Adrenal gland (tissue), 5 donors: ENCODE results near the gene SNAPC3.
"Not testable (repeated sequence)": the region's sequence is repeated elsewhere in the genome, so short reads cannot be mapped to it uniquely, and the experiment has no call there.

Experiments used
- POLR2A ChIP-seq, 2 donors: fragments of 450-650 bp; IDR thresholded peaks; one replicate each; pipeline ENCODE4 v1.6.1; 2017; ENCODE audit warnings: antibody characterized with exemption in 2 of 2, mild to moderate bottlenecking in 2 of 2, moderate library complexity in 1 of 2
- TF ChIP-seq, protein P1 (sequence below), 6 experiments: fragments of 450-650 bp in 4 of 6; fragments of 200-600 bp in 2 of 6; sonication (generic) in 1 of 6; IDR thresholded peaks; 1 replicate in 5 of 6; 2 replicates in 1 of 6; pipeline versions ENCODE4 v1.5.1 to v1.8.0; 2016 to 2021; ENCODE audit warnings: antibody characterized with exemption in 6 of 6, mild to moderate bottlenecking in 2 of 6, moderate library complexity in 1 of 6
- donor health status: DM: no; HTN: no; CAD: no.

DNA sequence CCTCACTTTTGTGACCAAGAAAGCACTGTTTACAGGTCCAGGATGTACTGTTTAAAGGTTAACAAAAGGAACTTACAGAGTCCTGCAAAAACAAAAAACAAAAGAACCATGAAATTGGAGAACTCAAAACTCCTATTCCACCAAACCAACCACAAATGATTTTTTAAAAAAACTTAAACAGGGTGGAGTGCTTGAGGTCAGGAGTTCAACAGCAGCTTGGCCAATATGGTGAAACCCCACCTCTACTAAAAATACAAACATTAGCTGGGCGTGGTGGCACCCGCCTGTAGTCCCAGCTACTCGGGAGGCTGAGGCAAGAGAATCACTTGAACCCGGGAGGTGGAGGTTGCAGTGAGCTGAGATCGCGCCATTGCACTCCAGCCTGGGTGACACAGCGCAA lies 5.0 kb downstream of the SNAPC3 start:
- TF ChIP-seq, protein P1, sequence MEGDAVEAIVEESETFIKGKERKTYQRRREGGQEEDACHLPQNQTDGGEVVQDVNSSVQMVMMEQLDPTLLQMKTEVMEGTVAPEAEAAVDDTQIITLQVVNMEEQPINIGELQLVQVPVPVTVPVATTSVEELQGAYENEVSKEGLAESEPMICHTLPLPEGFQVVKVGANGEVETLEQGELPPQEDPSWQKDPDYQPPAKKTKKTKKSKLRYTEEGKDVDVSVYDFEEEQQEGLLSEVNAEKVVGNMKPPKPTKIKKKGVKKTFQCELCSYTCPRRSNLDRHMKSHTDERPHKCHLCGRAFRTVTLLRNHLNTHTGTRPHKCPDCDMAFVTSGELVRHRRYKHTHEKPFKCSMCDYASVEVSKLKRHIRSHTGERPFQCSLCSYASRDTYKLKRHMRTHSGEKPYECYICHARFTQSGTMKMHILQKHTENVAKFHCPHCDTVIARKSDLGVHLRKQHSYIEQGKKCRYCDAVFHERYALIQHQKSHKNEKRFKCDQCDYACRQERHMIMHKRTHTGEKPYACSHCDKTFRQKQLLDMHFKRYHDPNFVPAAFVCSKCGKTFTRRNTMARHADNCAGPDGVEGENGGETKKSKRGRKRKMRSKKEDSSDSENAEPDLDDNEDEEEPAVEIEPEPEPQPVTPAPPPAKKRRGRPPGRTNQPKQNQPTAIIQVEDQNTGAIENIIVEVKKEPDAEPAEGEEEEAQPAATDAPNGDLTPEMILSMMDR (IDR thresholded peaks at IDR 0.05) = not testable (repeated sequence)
- TF ChIP-seq POLR2A (IDR thresholded peaks at IDR 0.05) = not testable (repeated sequence)
